Medulla oblongata (tissue), 1 donor: Measurements from ENCODE around the gene SELPLG.
"Not testable (repeated sequence)": the region's sequence is repeated elsewhere in the genome, so short reads cannot be mapped to it uniquely, and the experiment has no call there.

Experiments
- DNase-seq: peaks from one replicate; pipeline ENCODE4 v3.0.0-alpha.2; 2015; ENCODE audit errors: extremely low spot score

Gene SELPLG

DNA sequence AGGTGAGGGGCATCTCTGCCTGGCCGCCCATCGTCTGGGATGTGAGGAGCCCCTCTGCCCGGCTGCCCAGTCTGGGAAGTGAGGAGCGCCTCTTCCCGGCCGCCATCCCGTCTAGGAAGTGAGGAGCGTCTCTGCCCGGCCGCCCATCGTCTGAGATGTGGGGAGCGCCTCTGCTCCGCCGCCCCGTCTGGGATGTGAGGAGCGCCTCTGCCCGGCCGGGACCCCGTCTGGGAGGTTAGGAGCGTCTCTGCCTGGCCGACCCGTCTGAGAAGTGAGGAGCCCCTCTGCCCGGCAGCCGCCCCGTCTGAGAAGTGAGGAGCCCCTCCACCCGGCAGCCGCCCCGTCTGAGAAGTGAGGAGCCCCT, 22.1 kb upstream of the SELPLG start:
- not testable (repeated sequence) for DNase-seq

DNA sequence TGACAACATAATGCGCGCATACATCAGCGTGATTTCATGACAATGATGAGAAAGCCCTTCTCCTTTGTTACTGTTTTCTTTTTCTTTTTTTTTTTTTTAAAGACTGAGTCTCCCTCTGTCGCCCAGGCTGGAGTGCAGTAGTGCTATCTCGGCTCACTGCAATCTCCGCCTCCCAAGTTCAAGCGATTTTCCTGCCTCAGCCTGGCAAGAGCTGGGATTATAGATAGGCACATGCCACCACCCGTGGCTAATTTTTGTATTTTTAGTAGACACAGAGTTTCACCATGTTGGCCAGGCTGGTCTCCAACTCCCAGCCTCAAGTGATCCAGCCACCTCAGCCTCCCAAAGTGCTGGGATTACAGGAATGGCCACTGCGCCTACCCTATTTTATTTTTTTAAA, 20.9 kb upstream of the SELPLG start:
- DNase-seq = not testable (repeated sequence)

DNA sequence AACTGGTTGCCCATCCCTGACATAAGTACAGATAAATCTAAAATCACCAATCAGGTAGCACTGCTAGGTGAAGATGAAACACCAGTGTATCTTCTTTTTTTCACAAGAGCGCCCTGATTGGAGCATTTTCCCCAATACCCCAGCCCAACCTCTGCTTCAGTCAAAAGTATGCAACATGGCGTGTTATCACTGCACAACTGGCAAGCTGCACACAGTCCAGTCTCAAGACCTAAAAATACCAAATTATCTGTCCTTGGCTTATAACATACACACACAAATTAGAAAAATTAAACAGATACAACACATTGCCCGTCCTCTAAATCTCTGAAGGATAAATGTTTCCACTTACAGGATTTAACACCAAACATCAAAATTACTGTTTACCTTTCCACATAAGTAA, 20.2 kb upstream of the SELPLG start:
- no peak for DNase-seq

DNA sequence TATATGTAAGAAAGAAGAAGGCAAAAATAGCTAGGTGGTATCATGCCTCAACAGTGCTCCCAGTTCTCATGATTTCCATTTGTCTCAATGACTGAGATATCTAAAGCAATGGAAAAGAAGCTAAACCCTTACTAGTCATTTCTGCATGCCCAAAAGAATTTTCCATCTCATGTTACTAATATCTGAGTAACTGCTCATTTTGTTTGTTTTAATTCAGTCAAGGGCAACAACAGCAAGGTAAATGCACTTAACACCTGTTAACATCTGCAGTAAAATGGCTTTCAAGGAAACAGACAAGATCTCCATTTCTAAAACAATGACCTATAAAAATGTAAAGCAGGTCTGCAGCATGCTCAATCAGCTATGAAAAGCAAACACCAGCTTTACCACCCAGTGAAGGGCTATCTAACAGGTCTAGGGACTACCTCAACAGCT, 19.4 kb upstream of the SELPLG start:
- DNase-seq = no peak

DNA sequence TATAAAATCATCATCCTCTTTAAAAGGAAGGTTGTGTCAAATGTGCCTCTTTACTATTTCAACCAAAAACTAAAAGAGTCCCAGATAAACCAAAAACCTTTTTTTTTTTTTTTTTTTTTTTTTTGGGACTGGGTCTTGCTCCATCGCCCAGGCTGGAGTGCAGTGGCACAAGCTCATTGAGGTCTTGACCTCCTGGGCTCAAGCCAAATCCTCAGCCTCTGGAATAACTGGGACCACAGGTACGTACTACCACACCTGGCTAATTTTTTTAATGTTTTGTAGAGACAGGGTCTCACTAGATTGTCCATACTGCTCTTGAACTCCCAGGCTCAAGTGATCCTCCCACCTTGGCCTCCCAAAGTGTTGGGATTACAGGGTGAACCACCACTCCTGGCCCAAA, 16.4 kb upstream of the SELPLG start:
- DNase-seq = no peak

DNA sequence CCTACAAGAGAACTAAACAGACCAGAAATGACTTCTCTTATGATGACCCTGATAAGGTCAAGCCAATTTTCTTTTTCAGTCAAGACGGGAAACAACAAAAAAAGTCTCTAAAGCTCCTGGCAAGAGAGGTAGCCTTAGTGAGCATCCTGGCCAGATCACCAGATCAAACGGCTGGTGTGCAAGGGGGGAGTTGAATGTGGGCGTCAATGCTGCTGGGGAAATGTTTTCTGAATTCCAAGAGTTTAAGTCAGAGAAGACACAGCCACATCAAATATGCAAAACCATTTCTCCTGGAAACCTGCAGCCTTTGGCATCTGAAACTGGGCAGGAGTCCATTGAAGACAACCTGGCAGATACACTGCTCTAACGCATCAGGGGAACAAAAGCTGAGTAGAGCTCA, 16.0 kb upstream of the SELPLG start:
- DNase-seq = no peak

DNA sequence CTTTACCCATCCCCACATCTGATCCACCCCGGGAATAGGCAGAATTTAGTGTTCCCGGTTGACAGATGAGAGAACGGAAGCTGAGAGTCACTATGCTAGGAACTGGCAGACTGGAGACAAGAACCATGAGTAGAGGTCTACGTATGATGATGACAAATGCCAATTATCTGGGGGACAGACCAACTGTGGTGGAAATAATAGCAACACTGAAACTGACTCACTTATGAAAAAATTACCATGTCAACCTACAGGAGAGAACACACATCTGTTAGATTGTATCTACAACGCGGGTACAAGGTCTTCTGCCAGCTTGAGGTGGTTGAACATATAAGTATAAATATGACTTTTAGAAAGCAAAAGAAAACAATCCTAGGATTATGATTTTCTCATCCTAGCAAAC, 15.4 kb upstream of the SELPLG start:
- no peak for DNase-seq

DNA sequence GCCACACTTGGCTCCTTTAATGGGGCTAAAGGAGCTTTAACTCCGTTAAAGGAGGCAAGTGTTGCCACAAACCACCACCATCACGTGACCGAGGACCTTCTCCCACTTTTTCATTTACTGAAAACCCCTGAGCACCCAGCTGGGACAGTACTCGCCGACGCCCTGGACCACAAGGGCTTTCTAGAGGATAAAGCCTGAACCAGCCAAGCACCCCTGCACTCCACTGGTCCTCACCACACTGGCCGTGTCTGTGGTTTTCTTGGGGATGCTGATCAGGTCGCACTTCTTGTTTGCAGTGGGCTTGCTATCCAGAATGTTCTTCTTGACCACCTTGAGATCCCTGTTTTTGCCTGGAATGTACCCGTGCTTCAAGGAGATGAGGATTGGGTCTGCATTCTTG, 14.7 kb upstream of the SELPLG start:
- no peak for DNase-seq

DNA sequence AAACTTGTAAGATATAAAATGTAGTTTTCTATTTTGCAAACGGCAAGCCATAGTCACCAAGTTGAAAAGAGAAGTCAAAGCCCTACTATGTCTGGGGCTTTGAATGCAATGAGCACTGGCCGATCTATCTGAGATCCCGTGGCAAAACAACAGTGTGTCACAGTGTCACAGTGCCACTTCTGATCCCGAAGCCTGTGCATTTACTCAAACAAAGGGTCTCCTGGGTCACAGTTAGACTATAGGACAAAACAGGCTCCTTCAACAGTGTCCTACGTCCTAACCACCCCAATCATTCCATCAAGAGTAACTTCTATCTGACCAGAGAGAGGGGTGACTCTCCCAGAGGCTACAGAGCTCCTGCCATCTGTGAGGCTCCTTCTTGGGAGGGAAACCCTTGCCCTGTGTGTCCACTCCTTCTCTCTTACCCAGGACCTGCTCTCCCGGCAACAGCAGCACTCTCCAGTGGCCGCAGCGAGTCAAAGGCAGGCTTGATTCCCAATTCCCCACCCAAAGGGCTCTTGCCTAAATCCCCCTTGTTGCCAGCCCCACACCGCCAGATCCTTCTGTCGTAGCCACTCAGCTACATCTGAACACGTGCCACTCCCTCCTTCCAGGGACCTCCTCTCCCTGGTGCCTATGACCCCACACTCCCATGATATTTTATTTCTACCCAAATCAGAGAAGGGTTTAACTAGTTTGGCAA, 14.0 kb upstream of the SELPLG start:
- DNase-seq = peak; percentile 45

DNA sequence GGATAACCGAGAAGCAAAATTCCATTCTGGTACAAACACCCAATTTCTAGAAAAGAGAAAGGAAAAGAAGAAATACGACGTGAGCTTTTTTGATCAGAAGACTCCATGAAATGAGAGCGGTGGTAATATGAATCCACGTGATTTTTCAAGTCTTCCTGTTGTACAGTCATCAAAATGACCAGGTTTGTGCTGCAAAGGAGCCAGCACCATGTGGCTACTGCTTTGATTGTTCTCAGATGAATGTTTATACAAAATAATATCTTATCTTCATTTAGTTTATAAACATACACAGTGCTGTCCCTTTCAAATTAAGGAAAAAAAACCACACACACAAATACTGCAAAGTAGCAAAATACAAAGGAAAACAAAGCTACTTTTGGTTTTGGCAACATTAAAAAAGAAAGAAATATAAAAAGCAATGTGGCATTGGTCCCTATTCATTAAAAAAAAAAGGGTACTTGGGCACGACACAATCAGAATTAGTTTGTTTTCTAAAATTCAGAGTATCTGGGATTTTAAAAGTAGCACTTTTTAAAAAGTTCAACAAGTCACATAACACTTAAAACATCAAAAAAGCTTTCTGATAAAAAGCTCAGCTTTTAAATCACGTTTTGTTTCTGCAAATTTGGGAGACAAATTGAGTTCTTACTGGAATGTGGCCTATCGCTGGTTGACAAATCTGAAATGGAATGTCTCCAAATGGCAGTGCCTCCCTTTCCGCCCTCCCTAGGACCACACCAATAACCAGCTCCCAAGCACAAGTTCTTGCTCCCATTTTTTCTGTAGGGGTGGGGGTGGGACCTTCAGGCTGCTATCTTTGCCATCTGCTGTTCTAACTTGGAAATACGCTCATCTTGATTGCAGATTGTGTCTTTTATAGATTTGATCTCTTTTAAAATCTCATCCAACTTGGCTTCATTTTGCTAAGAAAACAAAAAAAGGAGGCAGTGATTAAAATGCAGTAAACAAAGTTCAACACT, 13.2 kb upstream of the SELPLG start:
- DNase-seq = no peak

DNA sequence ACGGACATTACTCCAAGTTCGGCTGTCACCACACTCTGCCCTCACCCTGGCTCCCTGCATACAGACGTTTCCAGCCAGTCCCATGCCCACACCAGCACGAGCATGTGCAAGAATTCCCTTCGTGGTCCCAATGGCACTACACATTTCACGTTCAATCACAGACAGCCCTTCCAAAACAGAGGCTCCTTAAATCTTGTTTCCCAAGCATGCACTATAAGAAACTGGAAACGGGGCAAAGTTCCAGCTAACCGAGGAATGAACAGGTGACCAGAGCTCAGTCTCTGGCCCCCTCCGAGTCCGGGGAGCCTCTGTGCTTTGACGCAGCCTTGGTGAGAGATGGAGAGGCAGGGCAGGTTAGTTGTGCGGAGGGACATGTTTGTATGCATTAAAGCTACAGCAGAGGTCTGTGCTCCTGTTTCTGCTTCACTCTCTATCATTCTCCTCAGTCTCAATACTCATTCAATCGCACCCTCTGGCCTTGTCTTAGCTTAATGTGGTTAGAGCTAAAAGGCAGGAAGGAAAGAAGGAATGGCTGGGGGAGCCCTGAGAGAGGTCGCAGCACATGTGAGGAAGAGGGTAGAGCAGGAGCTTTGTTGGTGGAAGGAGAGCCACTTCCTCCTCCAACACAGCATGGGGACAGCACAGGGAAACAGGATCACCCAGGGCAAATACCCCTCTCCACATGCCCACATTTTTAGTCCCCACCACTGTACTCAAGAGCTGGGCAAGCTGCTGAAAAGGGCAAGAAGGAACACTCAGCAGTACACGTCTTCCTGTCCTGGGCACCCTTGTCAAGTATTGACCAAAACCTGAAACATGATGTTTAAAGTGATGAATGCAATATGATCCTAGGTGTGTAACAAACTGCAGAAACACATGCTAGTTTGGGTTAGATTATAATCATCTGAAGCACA, 12.2 kb upstream of the SELPLG start:
- DNase-seq = peak; percentile 33

DNA sequence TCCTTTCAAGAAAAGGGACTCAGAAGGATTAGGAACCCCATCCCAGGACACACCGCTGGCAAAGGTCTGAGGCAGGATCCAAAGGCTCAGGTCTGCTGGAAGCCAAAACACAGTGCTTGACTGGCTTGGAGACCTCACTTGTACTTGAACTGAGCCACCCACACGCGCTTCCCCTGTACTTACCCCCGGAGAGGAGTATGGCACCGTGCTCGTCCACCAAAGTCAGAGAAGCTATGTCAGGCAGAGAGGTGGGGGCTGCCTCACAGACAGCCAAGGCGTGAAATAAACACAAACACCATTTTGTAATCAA, 11.1 kb upstream of the SELPLG start:
- no peak for DNase-seq

DNA sequence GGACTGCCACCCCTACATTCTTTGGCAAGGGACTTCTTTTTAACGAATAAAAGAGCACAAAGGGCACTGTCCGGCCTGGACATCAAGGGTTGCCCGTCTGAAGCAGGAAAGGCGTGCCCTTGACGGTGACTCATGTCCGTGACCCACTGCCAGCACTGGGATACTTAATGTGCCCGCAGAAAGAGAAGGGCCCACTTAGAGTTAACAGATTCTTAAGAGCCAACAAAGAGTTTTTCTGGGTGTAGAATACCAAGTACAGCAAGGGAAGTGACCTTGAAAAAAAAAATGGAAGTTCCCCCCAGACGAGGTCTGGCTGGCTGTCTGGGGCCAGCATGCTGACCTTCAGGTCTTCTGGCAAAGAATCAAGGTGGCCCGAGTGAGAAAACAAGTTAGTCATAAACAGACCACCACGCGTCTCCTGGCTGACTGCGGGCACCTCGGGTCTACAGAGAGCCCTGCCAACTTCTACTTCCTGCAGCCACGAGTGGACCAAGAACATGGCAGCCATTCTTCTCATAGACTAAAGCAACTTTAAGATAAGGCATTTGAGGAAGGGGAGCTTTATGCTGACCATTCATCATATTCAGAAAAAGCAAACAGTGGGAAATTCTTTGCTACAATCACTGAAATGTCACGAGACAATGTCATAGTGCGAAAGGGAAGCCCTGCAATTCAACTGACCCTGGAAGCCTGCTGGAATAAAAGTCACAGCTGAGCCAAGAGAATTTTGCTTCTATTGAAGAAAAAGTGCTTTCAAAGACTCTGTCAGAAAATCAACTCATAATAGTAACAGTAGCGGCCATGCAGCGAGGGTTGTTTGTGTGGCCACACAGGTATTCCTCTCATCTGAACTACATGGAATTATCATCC, 10.5 kb upstream of the SELPLG start:
- peak; percentile 82 for DNase-seq

DNA sequence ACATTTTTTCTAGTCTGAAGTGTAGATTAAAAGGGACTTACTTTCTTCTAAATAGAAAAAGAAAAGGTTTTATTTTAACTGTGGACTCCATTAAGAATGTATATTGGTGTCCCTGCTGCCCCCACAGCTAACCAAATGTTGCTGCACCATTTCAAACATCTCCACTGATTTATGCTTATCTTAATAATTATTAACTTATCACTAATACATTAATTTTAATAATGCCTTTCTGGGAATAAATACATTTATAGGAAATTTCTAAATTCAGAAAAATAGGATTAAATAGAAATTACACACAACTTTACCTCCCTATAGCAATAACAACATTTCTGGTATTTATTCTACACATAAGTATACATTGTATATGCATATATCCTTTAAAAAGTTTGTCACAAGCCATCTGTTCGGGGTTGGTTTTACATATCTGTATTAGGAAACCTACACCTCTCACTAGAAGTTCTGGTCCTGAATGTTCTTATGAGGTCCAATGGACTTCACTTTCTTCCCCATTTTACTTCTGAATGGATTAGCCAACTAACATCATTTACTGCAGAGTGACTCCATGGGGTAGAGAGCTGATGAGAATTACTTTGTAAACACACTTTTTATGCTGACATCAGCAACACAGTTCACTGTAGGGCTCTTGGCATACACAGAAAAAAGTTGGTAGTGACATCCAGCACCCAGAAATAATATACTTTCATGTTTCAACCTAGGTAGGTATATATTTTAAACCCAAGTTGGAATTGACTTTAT, 9.4 kb upstream of the SELPLG start:
- DNase-seq = no peak

DNA sequence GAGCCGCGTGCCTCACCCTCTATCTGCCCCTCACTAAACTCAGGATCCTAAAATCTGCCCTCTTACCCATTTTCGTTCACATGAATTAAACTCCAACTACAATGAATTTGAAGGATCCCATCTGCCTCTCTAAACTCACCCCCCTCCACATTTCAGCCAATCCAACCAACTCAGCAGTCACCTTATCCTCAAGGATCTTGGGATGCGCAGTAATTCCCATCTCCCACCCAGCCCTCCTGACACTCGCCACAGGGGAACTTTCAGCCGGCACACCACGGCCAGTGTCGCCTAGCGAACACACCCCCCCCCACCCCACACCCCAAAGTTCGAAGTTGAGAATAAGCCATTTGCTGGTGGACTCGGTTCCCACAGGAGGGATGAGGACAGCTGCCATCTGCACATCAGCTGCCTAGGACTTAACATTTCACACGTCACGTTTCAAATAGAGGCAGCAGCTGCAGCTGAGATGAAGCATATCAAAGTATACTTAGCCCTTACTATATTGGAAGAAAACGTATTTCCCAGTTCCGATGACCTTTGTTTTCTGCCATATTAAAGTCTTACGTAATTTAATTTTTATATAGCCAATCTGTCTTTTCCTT, 8.7 kb upstream of the SELPLG start:
- no peak for DNase-seq

DNA sequence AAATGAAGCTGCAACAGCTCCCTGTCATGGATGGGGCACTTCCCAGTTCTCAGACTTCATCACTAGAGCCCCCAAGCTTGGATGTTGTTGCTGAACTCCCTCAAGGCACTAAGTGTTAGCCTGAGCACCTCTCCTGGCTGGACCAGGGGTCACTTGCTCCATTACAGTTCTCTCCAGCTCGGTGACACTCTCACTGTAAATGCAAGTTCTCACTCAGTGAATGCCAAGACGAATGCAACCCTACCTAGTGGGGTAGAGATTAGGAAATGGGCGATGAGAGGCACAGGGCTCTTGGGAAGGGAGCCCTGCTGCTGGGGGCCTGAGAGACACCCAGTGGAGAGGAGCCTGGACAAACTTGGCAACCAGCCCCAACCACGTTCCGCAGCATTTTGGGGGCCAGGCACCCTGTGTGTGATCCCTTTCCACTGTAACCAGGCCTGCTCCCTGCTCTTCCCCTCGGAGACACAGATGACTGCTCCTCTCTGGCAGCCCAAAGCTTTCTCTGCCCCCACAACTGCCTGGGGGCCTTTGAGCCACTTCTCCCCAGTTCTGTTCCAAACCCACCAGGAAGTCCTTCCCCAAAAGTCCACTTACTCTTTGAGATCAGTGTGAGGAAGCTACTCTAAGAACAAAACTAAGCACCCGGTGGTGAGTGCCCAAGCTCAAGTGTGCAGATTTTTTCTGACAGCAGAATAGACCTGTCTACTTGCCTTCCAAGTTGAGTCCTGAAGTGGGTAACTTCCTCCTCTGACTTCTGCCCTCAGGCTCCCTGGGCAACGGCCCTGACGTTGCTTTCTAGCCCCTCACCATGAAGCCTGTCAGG, 8.0 kb upstream of the SELPLG start:
- DNase-seq = peak; percentile 71

DNA sequence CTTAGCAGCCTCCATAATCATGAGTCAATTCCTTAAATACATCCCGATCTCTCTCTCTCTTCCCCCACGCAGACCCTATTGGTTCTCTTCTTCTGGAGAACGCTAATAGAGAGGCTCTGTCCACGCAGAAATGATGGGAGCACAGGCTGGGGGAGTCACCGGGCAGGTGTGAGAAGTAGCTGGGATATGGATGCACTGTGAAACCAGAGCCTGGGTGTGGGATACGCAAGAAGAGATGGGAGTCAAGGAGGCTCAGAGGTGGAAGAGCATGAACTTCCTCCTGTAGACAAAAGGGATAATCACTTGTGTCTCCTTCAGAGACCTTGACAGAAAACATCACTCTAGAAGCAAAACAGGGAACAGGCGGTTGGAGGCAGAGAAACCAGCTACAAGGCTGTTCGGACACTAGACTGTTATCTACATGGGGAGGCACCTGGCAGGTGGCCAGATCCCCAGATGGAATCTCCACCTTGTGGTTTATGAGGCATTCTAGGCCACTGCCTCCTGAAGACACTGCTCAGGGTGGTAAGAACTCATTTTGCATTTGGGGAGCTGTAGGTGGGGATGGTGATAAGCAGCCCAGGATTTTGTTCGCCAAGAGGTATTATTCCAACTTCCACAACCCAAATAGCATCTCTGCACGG, 7.2 kb upstream of the SELPLG start:
- peak; percentile 31 for DNase-seq

DNA sequence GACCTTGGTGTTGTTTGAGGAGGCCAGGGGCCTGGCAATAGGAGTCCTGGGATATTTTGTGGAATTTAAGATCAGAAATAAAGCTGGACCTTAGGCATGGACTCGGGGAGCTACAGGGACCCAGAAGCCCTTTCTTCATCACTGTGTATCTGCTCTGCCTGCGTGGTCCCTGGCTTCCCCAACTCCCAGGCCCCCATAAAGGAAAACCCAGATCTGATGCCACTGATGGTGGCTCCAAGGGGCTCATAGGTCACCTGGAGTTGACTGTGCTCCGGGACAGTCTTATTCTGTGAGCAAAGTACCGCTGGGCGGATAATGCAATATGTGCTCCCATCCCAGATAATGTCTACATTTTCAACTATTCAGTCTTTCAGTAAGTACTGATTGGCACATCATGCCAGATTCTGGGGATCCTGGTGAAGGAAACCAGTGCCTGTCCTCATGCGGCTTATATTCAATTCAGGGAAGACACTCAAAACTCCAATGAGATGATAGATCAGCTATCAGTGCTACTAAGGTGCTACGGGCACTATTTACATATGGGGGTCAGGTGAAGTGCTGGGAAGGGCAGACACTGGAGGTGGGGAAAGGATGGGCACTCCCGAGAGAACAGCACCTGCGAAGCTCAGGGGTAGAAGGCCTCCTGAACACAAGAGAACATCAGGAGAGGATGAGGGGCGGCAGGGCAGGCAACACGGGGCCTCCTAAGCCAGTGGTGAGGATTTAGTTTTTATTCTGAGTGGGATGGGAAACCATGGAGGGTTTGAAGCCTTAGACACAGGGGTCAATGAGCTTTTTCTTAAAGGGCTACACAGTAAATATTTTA, 5.5 kb upstream of the SELPLG start:
- DNase-seq = no peak
